Fibroblast of the aortic adventitia (primary cell): ENCODE results near the gene MYH7B. TPM values are rescaled to one million over a fixed set of nuclear protein-coding genes. Genes with fewer than 3 reads are reported as not detected.

Source experiments
- DNase-seq: peaks from one replicate; pipeline ENCODE4 v3.0.0-alpha.2; 2010; ENCODE audit warnings: low read depth
- H3K4me3 ChIP-seq: 2 replicates; pipeline ENCODE4 v1.5.1; 2011; ENCODE audit warnings: low read depth, mild to moderate bottlenecking, control low read depth, low read length, moderate library complexity
- CTCF ChIP-seq: IDR thresholded peaks from 2 replicates; pipeline ENCODE4 v1.5.1; 2011; ENCODE audit warnings: mild to moderate bottlenecking, low read length, control low read depth, inconsistent platforms; ENCODE audit not compliant: insufficient read depth
- total RNA-seq: library from RNA; depleted of rRNA; stranded (reverse); fragments of >200 nt; gene quantifications from 2 replicates; pipeline ENCODE4 v1.2.3, GENCODE V29; 2012; ENCODE audit warnings: low replicate concordance

MYH7B gene
- total RNA-seq, 1 donor, result not detected

GRCh38 chr20:34997131-34997561, 41.5 kb downstream of the MYH7B start:
- no peak overlapping the region for H3K4me3 ChIP-seq
- TF ChIP-seq CTCF, result no peak
- no peak for DNase-seq

- no peak for TF ChIP-seq CTCF
- no peak for DNase-seq
- H3K4me3 ChIP-seq, result no peak overlapping the region
Measured at GRCh38 chr20:34997774-34998173, 42.1 kb downstream of the MYH7B start.

- no peak for TF ChIP-seq CTCF
- no peak overlapping the region for H3K4me3 ChIP-seq
- no peak for DNase-seq
Measured at GRCh38 chr20:34998331-34998950, 42.8 kb downstream of the MYH7B start.

- no peak for DNase-seq
- no peak for TF ChIP-seq CTCF
- no peak overlapping the region for H3K4me3 ChIP-seq
Measured at GRCh38 chr20:34999021-34999451, 43.4 kb downstream of the MYH7B start.

GRCh38 chr20:34999782-35000181, 44.1 kb downstream of the MYH7B start:
- TF ChIP-seq CTCF, result no peak
- no peak for DNase-seq

GRCh38 chr20:35000311-35000921, 44.7 kb downstream of the MYH7B start:
- H3K4me3 ChIP-seq, result no peak overlapping the region
- no peak for DNase-seq
- TF ChIP-seq CTCF, result no peak

More at GRCh38 chr20:34999782-35000181, 44.1 kb downstream of the MYH7B start:
- no peak overlapping the region for H3K4me3 ChIP-seq
